Astrocyte (in vitro differentiated cells and primary cell): Measurements from ENCODE around the gene RNASE13. TPM values are rescaled to one million over a fixed set of nuclear protein-coding genes. Genes with fewer than 3 reads are reported as not detected.

Experiments used
- DNase-seq: peaks from one replicate; pipeline ENCODE4 v3.0.0-alpha.2; 2010; ENCODE audit warnings: low read depth
- FAIRE-seq: peaks from 2 replicates; lab custom pipeline; 2011; peaks lifted over from hg19 to GRCh38; lab: Jason Lieb, UNC
- H2AFZ ChIP-seq: 2 replicates; pipeline ENCODE4 v1.6.0; 2012; ENCODE audit warnings: low read depth, low read length, inconsistent platforms
- H3K27ac ChIP-seq: 2 replicates; pipeline ENCODE4 v1.5.1; 2011; ENCODE audit warnings: low read depth, low read length, inconsistent platforms
- H3K27me3 ChIP-seq: 2 replicates; pipeline ENCODE4 v1.6.0; 2011; ENCODE audit warnings: low read length, inconsistent platforms; ENCODE audit not compliant: insufficient read depth
- H3K36me3 ChIP-seq: 2 replicates; pipeline ENCODE4 v1.5.1; 2011; ENCODE audit warnings: low read length, inconsistent platforms; ENCODE audit not compliant: insufficient read depth
- H3K4me1 ChIP-seq: 2 replicates; pipeline ENCODE4 v1.5.1; 2011; ENCODE audit warnings: low read length, inconsistent platforms; ENCODE audit not compliant: insufficient read depth
- H3K4me2 ChIP-seq: 2 replicates; pipeline ENCODE4 v1.6.0; 2012; ENCODE audit warnings: low read length, inconsistent platforms
- H3K4me3 ChIP-seq: 2 replicates; pipeline ENCODE4 v1.5.1; 2011; ENCODE audit warnings: low read depth, mild to moderate bottlenecking, low read length, inconsistent platforms; ENCODE audit not compliant: insufficient read depth
- H3K79me2 ChIP-seq: 2 replicates; pipeline ENCODE4 v1.6.0; 2012; ENCODE audit warnings: mild to moderate bottlenecking, low read length, inconsistent platforms; ENCODE audit not compliant: insufficient read depth
- H3K9ac ChIP-seq: 2 replicates; pipeline ENCODE4 v1.6.0; 2012; ENCODE audit warnings: mild to moderate bottlenecking, low read length, inconsistent platforms
- H3K9me3 ChIP-seq: 2 replicates; pipeline ENCODE4 v1.5.1; 2012; ENCODE audit warnings: low read depth, mild to moderate bottlenecking, low read length, inconsistent platforms; ENCODE audit not compliant: insufficient read depth
- H4K20me1 ChIP-seq: 2 replicates; pipeline ENCODE4 v1.6.0; 2012; ENCODE audit warnings: low read length, inconsistent platforms; ENCODE audit not compliant: insufficient read depth
- H3K27ac Mint-ChIP-seq: one replicate; pipeline ENCODE4 v1.8.0; 2021; ENCODE audit warnings: mild to moderate bottlenecking, mixed read lengths; ENCODE audit not compliant: unreplicated experiment
- H3K27me3 Mint-ChIP-seq: one replicate; pipeline ENCODE4 v1.8.0; 2021; ENCODE audit warnings: low read depth, mixed read lengths; ENCODE audit not compliant: unreplicated experiment
- H3K36me3 Mint-ChIP-seq: one replicate; pipeline ENCODE4 v1.8.0; 2021; ENCODE audit warnings: low read depth, mixed read lengths; ENCODE audit not compliant: unreplicated experiment
- H3K4me1 Mint-ChIP-seq: one replicate; pipeline ENCODE4 v1.8.0; 2021; ENCODE audit warnings: low read depth, mixed read lengths; ENCODE audit not compliant: unreplicated experiment
- H3K4me3 Mint-ChIP-seq: one replicate; pipeline ENCODE4 v1.8.0; 2021; ENCODE audit warnings: mild to moderate bottlenecking, moderate library complexity, mixed read lengths; ENCODE audit not compliant: unreplicated experiment
- H3K9me3 Mint-ChIP-seq: one replicate; pipeline ENCODE4 v1.8.0; 2021; ENCODE audit warnings: mild to moderate bottlenecking, mixed read lengths; ENCODE audit not compliant: unreplicated experiment
- CTCF ChIP-seq: IDR thresholded peaks from 2 replicates; pipeline ENCODE4 v1.5.1; 2011; ENCODE audit warnings: low read depth, mild to moderate bottlenecking, inconsistent platforms, low read length, moderate library complexity; ENCODE audit not compliant: insufficient read depth
- EZH2 ChIP-seq: IDR thresholded peaks from 2 replicates; pipeline ENCODE4 v1.6.1; 2012; ENCODE audit warnings: mild to moderate bottlenecking, low read length, inconsistent platforms; ENCODE audit not compliant: insufficient read depth
- total RNA-seq: library from RNA; stranded (reverse); gene quantifications from 2 replicates; pipeline ENCODE4 v1.2.1, GENCODE V29; 2021

Gene RNASE13
- total RNA-seq, 1 donor from 2014 or later, result not detected

- Mint-ChIP-seq H3K27ac (no peak overlapping the region), H3K27me3 (peaks cover 57% of the 10 kb centered on the region), H3K36me3 (no peaks in the 10 kb centered on the region), H3K4me3 (no peak overlapping the region), H3K9me3 (peaks cover 6% of the 10 kb centered on the region), H3K4me1 (peaks cover 3% of the 10 kb centered on the region)
- no peaks in the 10 kb centered on the region for H3K9me3 ChIP-seq
- peaks cover 13% of the 10 kb centered on the region for H3K27me3 ChIP-seq
- H3K27ac ChIP-seq, result no peak overlapping the region
- no peak for TF ChIP-seq EZH2
- TF ChIP-seq CTCF, result no peak
- no peak for DNase-seq
- H2AFZ ChIP-seq, result no peak overlapping the region
- no peak overlapping the region for H3K4me3 ChIP-seq
- FAIRE-seq, result no peak
- no peak overlapping the region for H3K9ac ChIP-seq
- H3K79me2 ChIP-seq, result no peaks in the 10 kb centered on the region
- no peak overlapping the region for H3K4me2 ChIP-seq
- H3K4me1 ChIP-seq, result no peaks in the 10 kb centered on the region
- no peaks in the 10 kb centered on the region for H4K20me1 ChIP-seq
- no peaks in the 10 kb centered on the region for H3K36me3 ChIP-seq
Observed at GRCh38 chr14:21033133-21033698, 1.4 kb downstream of the RNASE13 start.

GRCh38 chr14:21032326-21033132, 2.1 kb downstream of the RNASE13 start:
- Mint-ChIP-seq H3K27me3 (peaks cover 57% of the 10 kb centered on the region), H3K4me1 (peaks cover 3% of the 10 kb centered on the region), H3K27ac (no peak overlapping the region), H3K9me3 (peaks cover 6% of the 10 kb centered on the region), H3K4me3 (no peak overlapping the region), H3K36me3 (no peaks in the 10 kb centered on the region)
- FAIRE-seq, result no peak
- Histone ChIP-seq H3K4me3 (no peak overlapping the region), H2AFZ (no peak overlapping the region), H3K4me1 (no peaks in the 10 kb centered on the region), H3K36me3 (no peaks in the 10 kb centered on the region), H3K9me3 (no peaks in the 10 kb centered on the region), H3K4me2 (no peak overlapping the region), H3K9ac (no peak overlapping the region), H3K27ac (no peak overlapping the region), H4K20me1 (no peaks in the 10 kb centered on the region), H3K27me3 (peaks cover 13% of the 10 kb centered on the region), H3K79me2 (no peaks in the 10 kb centered on the region)
- DNase-seq, result no peak
- no peak for TF ChIP-seq EZH2
- TF ChIP-seq CTCF, result no peak

GRCh38 chr14:21030531-21030930, 4.1 kb downstream of the RNASE13 start:
- FAIRE-seq, result no peak
- peaks cover 49% of the 10 kb centered on the region for H3K27me3 Mint-ChIP-seq
- Histone ChIP-seq H2AFZ (no peak overlapping the region), H4K20me1 (no peaks in the 10 kb centered on the region), H3K4me3 (no peak overlapping the region), H3K27ac (no peak overlapping the region), H3K4me1 (peaks cover 2% of the 10 kb centered on the region), H3K36me3 (no peaks in the 10 kb centered on the region), H3K79me2 (no peaks in the 10 kb centered on the region), H3K27me3 (peaks cover 13% of the 10 kb centered on the region), H3K9ac (no peak overlapping the region), H3K9me3 (no peaks in the 10 kb centered on the region), H3K4me2 (no peak overlapping the region)
- H3K36me3 Mint-ChIP-seq, result no peaks in the 10 kb centered on the region
- no peak for DNase-seq
- H3K4me1 Mint-ChIP-seq, result peaks cover 9% of the 10 kb centered on the region
- no peak overlapping the region for H3K4me3 Mint-ChIP-seq
- H3K9me3 Mint-ChIP-seq, result peaks cover 6% of the 10 kb centered on the region
- no peak overlapping the region for H3K27ac Mint-ChIP-seq
- no peak for TF ChIP-seq CTCF
- no peak for TF ChIP-seq EZH2
